IMR-90 (cell line): ENCODE results near the gene TEAD1. TPM values are rescaled to one million over a fixed set of nuclear protein-coding genes. Genes with fewer than 3 reads are reported as not detected.

ENCODE experiments used
- ATAC-seq: fragments of 200-7000 bp; cut with Tn5 transposase; 2 replicates; pipeline ENCODE4 v1.9.1; 2020; ENCODE audit warnings: low read depth, mild to moderate bottlenecking, moderate library complexity
- BruUV-seq: library from RNA; stranded (reverse); fragments of 400-500 nt; replicated peaks from 2 replicates; lab custom pipeline; 2021; lab: Mats Ljungman, UMichigan
- CTCF ChIA-PET: fragments of 300-600 bp; formaldehyde crosslinking; extraction: SDS; loops from one replicate; lab custom pipeline; 2021; ENCODE audit warnings: antibody characterized with exemption; lab: Yijun Ruan, JAX
- POLR2A ChIA-PET: fragments of 300-600 bp; sonication (Branson Sonifier 250); formaldehyde crosslinking; loops from one replicate; lab custom pipeline; 2022; ENCODE audit warnings: antibody characterized with exemption; ENCODE audit not compliant: unreplicated experiment; lab: Charles Lee
- DNase-seq: peaks from one replicate; pipeline ENCODE4 v3.0.0; 2013
- H2AFZ ChIP-seq: replicated peaks from 2 replicates; pipeline ENCODE3; 2013; ENCODE audit warnings: low read length, mild to moderate bottlenecking; ENCODE audit not compliant: poor library complexity
- H2AK5ac ChIP-seq: 2 replicates; pipeline ENCODE4 v1.6.1; 2013; ENCODE audit warnings: low read depth, low read length, inconsistent platforms
- H2AK9ac ChIP-seq: replicated peaks from 2 replicates; pipeline ENCODE3; 2013; ENCODE audit warnings: mild to moderate bottlenecking, low read depth, low read length, moderate library complexity; ENCODE audit not compliant: poor library complexity
- H2BK120ac ChIP-seq: 2 replicates; pipeline ENCODE4 v1.6.1; 2013; ENCODE audit warnings: low read depth, low read length, inconsistent platforms
- H2BK15ac ChIP-seq: 3 replicates; pipeline ENCODE4 v1.6.1; 2013; ENCODE audit warnings: low read depth, low read length, inconsistent platforms
- H2BK20ac ChIP-seq: 2 replicates; pipeline ENCODE4 v1.6.1; 2013; ENCODE audit warnings: low read depth, mild to moderate bottlenecking, inconsistent platforms, low read length, moderate library complexity
- H2BK5ac ChIP-seq: 2 replicates; pipeline ENCODE4 v1.6.1; 2013; ENCODE audit warnings: mild to moderate bottlenecking, low read depth, low read length, inconsistent platforms; ENCODE audit not compliant: poor library complexity, severe bottlenecking
- H3K14ac ChIP-seq: replicated peaks from 2 replicates; pipeline ENCODE4 v1.6.1; 2013; ENCODE audit warnings: low read depth, low read length, inconsistent platforms
- H3K18ac ChIP-seq: 2 replicates; pipeline ENCODE4 v1.6.1; 2013; ENCODE audit warnings: low read depth, low read length, control low read depth
- H3K23ac ChIP-seq: 2 replicates; pipeline ENCODE4 v1.6.1; 2013; ENCODE audit warnings: low read depth, low read length, inconsistent platforms
- H3K27ac ChIP-seq: 2 replicates; pipeline ENCODE4 v1.5.1; 2013; ENCODE audit warnings: mild to moderate bottlenecking, control low read depth, low read length; ENCODE audit not compliant: insufficient read depth
- H3K27me3 ChIP-seq: 2 replicates; pipeline ENCODE4 v1.6.1; 2013; ENCODE audit warnings: low read length; ENCODE audit not compliant: control insufficient read depth, insufficient read depth
- H3K36me3 ChIP-seq: 2 replicates; pipeline ENCODE4 v1.6.1; 2013; ENCODE audit warnings: low read length, mixed read lengths; ENCODE audit not compliant: control insufficient read depth, insufficient read depth
- H3K4ac ChIP-seq: 2 replicates; pipeline ENCODE4 v1.6.1; 2013; ENCODE audit warnings: low read depth, low read length, inconsistent platforms
- H3K4me1 ChIP-seq: 2 replicates; pipeline ENCODE4 v1.6.1; 2013; ENCODE audit warnings: low read length, mixed read lengths; ENCODE audit not compliant: control insufficient read depth, insufficient read depth
- H3K4me2 ChIP-seq: 2 replicates; pipeline ENCODE4 v1.6.1; 2013; ENCODE audit warnings: low read depth, mild to moderate bottlenecking, control low read depth, low read length, moderate library complexity
- H3K4me3 ChIP-seq: 2 replicates; pipeline ENCODE4 v1.5.1; 2013; ENCODE audit warnings: low read depth, mild to moderate bottlenecking, control low read depth, low read length, moderate library complexity; ENCODE audit not compliant: insufficient read depth
- H3K56ac ChIP-seq: 2 replicates; pipeline ENCODE4 v1.6.1; 2013; ENCODE audit warnings: low read length, inconsistent platforms; ENCODE audit not compliant: insufficient read depth; ENCODE audit errors: extremely low read depth
- H3K79me1 ChIP-seq, 2 experiments: 2 replicates each; pipeline ENCODE4 v1.6.1; 2013; ENCODE audit warnings: low read length in 2 of 2, inconsistent platforms in 1 of 2, low read depth in 1 of 2
- H3K9ac ChIP-seq: 2 replicates; pipeline ENCODE4 v1.6.1; 2013; ENCODE audit warnings: low read depth, low read length, control low read depth
- H3K9me1 ChIP-seq: 2 replicates; pipeline ENCODE4 v1.6.1; 2013; ENCODE audit warnings: low read length, inconsistent platforms; ENCODE audit not compliant: insufficient read depth
- H3K9me3 ChIP-seq: 2 replicates; pipeline ENCODE4 v1.6.1; 2013; ENCODE audit warnings: low read length; ENCODE audit not compliant: control insufficient read depth, insufficient read depth
- H4K20me1 ChIP-seq: 2 replicates; pipeline ENCODE4 v1.6.1; 2013; ENCODE audit warnings: low read length, inconsistent platforms; ENCODE audit not compliant: insufficient read depth
- H4K5ac ChIP-seq: 2 replicates; pipeline ENCODE4 v1.6.1; 2013; ENCODE audit warnings: mild to moderate bottlenecking, low read depth, low read length, control low read depth
- H4K8ac ChIP-seq, 2 experiments: 2 replicates each; pipeline ENCODE4 v1.6.1; 2013; ENCODE audit warnings: low read depth in 2 of 2, low read length in 2 of 2, control low read depth in 1 of 2, inconsistent platforms in 1 of 2
- H4K91ac ChIP-seq: 2 replicates; pipeline ENCODE4 v1.6.1; 2013; ENCODE audit warnings: low read depth, low read length, inconsistent platforms; ENCODE audit not compliant: insufficient read depth
- CTCF ChIP-seq: conservative IDR thresholded peaks from 2 replicates; pipeline ENCODE4 v1.5.1; 2012; ENCODE audit warnings: mild to moderate bottlenecking, low read depth, low read length, improper control_type of control experiment
- MAFK ChIP-seq: IDR thresholded peaks from 2 replicates; pipeline ENCODE4 v1.6.1; 2012; ENCODE audit warnings: low read depth, low read length, improper control_type of control experiment
- WGBS, 2 experiments: methylation state at CpG; one replicate each; pipeline versions ENCODE4 v1.1.5 to v1.1.7; 2013; ENCODE audit warnings: missing lambda C conversion rate in 2 of 2; ENCODE audit not compliant: insufficient read length in 1 of 2; ENCODE audit errors: extremely low coverage in 2 of 2; 5-methylcytosine and 5-hydroxymethylcytosine counted together
- dilution Hi-C: fragments of 300-500 bp; cut with HindIII; formaldehyde crosslinking; loops from one replicate; pipeline ENCODE4 v1.14.3; 2018; ENCODE audit warnings: low sequenced_read_pairs; ENCODE audit not compliant: unreplicated experiment
- in situ Hi-C: fragments of 300-500 bp; cut with MboI; formaldehyde crosslinking; loops from 3 replicates; pipeline ENCODE4 v1.14.3; 2019; ENCODE audit warnings: low sequenced_read_pairs, inconsistent platforms, mixed read lengths
- intact Hi-C: fragments of 100-400 bp; cut with micrococcal nuclease; formaldehyde crosslinking; loops from 2 replicates; pipeline ENCODE4 v1.10.0; 2022
- polyA plus RNA-seq, 3 experiments: library from polyadenylated mRNA; depleted of rRNA; stranded (reverse); fragments of >200 nt; gene quantifications; 2 replicates each; pipeline ENCODE4 v1.2.3, GENCODE V29; 2012; ENCODE audit warnings: low replicate concordance in 1 of 3
- total RNA-seq: library from RNA; depleted of rRNA; stranded (reverse); fragments of >200 nt; gene quantifications from 2 replicates; pipeline ENCODE4 v1.2.3, GENCODE V29; 2012

The TEAD1 gene
- total and polyA plus RNA-seq, 2 of the 4 experiments (the other 2 are of a cell fraction), result 51.8 to 69.2 TPM

- TF ChIP-seq CTCF, result no peak
These were observed 6.2 kb downstream of the TEAD1 start (continued) for GRCh38 chr11:12680246-12680939.

- H3K4me2 ChIP-seq, result peak overlapping the region; percentile 90
- H2BK15ac ChIP-seq, result no peak overlapping the region
- no peaks in the 10 kb centered on the region for H3K9me3 ChIP-seq
- intact Hi-C loops (no loop called here), in situ Hi-C loops (no loop called here), dilution Hi-C loops (loop anchor here (25.0 kb wide), 1 partner anchor 206 kb away; no protein-coding TSS in a partner anchor)
- H2AK5ac ChIP-seq, result peak overlapping the region; percentile 75; the same call in 1 of the 2 replicates
- H4K91ac ChIP-seq, result no peak overlapping the region
- peak overlapping the region in 1 of 2 experiments; percentile 28; a peak in 1 of 4 replicates for H4K8ac ChIP-seq
- no TSS peak for BruUV-seq
- H2BK20ac ChIP-seq, result no peak overlapping the region
- peaks cover 40% of the 10 kb centered on the region for H3K4me1 ChIP-seq
- ChIA-PET POLR2A (no interaction called here), CTCF (interaction anchor here (0.8 to 1.6 kb wide), 4 partner anchors 11 to 392 kb away, joined by 3 to 6 read pairs (median 4); no protein-coding TSS in a partner anchor)
- no peak for TF ChIP-seq MAFK
- no peak for DNase-seq
- ATAC-seq, result no peak
- peaks cover 0 to 69% of the 10 kb centered on the region in 2 experiments; a peak in 2 of 4 replicates for H3K79me1 ChIP-seq
- H2BK5ac ChIP-seq, result no peak overlapping the region
- peak overlapping the region; percentile 7; the same call in 1 of the 2 replicates for H3K9ac ChIP-seq
- H3K27me3 ChIP-seq, result no peaks in the 10 kb centered on the region
- WGBS, 2 experiments, result no CpG with 5 or more reads among the region's 2 CpGs
- H3K27ac ChIP-seq, result peak overlapping the region; percentile 61; the same call in 1 of the 2 replicates
- no peak overlapping the region for H3K4me3 ChIP-seq
- peaks cover 40% of the 10 kb centered on the region for H3K9me1 ChIP-seq
- H2BK120ac ChIP-seq, result peak overlapping the region; percentile 7; the same call in 1 of the 2 replicates
- no peak overlapping the region for H2AFZ ChIP-seq
- H3K18ac ChIP-seq, result no peak overlapping the region
- H4K20me1 ChIP-seq, result peaks cover 83% of the 10 kb centered on the region
- H3K56ac ChIP-seq, result no peak overlapping the region
- H4K5ac ChIP-seq, result no peak overlapping the region
- H3K23ac ChIP-seq, result peak overlapping the region; percentile 83
- no peak overlapping the region for H2AK9ac ChIP-seq
- peaks cover 11% of the 10 kb centered on the region for H3K36me3 ChIP-seq
- H3K14ac ChIP-seq, result peak overlapping the region; percentile 32
- peak overlapping the region; percentile 80; the same call in 1 of the 2 replicates for H3K4ac ChIP-seq
These were observed 6.7 kb downstream of the TEAD1 start for GRCh38 chr11:12680940-12681258.
